K562 (cell line): ENCODE data around the gene SLC30A7. TPM values are rescaled to one million over a fixed set of nuclear protein-coding genes. Genes with fewer than 3 reads are reported as not detected.

ENCODE experiments used
- BRD4 ChIP-seq: fragments of 200-600 bp; sonication (generic); IDR thresholded peaks from 2 replicates; pipeline ENCODE4 v1.6.1; 2017; ENCODE audit warnings: inconsistent platforms
- BRD9 ChIP-seq: fragments of 450-650 bp; IDR thresholded peaks from 2 replicates; pipeline ENCODE4 v1.6.1; 2018; ENCODE audit warnings: low read depth; ENCODE audit not compliant: partially characterized antibody
- DIDO1 ChIP-seq: fragments of 450-650 bp; IDR thresholded peaks from 2 replicates; pipeline ENCODE4 v1.6.1; 2016; ENCODE audit warnings: low read depth, missing biosample characterization, missing genetic modification characterization
- SIN3A ChIP-seq, 2 experiments: fragments of 150-350 bp in 1 of 2; IDR thresholded peaks; 2 replicates each; pipeline ENCODE4 v1.6.1; 2011 to 2016; ENCODE audit warnings: borderline replicate concordance in 2 of 2, low read depth in 2 of 2, low read length in 2 of 2, mild to moderate bottlenecking in 2 of 2, moderate library complexity in 2 of 2; ENCODE audit not compliant: control insufficient read depth in 1 of 2
- TAF1 ChIP-seq: IDR thresholded peaks from 2 replicates; pipeline ENCODE4 v1.6.1; 2011; ENCODE audit warnings: mild to moderate bottlenecking, low read length, moderate library complexity; ENCODE audit not compliant: insufficient read depth, control insufficient read depth, severe bottlenecking; ENCODE audit errors: extremely low read depth
- TCF7 ChIP-seq: sonication (generic); IDR thresholded peaks from 2 replicates; pipeline ENCODE4 v1.6.1; 2016; ENCODE audit warnings: antibody characterized with exemption, borderline replicate concordance
- ZNF584 ChIP-seq: fragments of 200-800 bp; sonication (Bioruptor generic); IDR thresholded peaks from 2 replicates; pipeline ENCODE4 v1.6.1; 2016; ENCODE audit warnings: low read depth, mild to moderate bottlenecking, missing genetic modification characterization, missing compliant biosample characterization
- ZNF707 ChIP-seq: fragments of 250-450 bp; sonication (Bioruptor Pico); conservative IDR thresholded peaks from 2 replicates; pipeline ENCODE4 v1.8.0; 2022; ENCODE audit warnings: inconsistent platforms, mild to moderate bottlenecking, moderate library complexity
- ZNF764 ChIP-seq: fragments of 250-450 bp; sonication (Bioruptor Pico); IDR thresholded peaks from 2 replicates; pipeline ENCODE4 v1.4.0; 2020; ENCODE audit warnings: low read depth, mild to moderate bottlenecking, moderate library complexity
- polyA plus RNA-seq, 8 experiments: library from polyadenylated mRNA; depleted of rRNA in 4 of 8; stranded (reverse) in 5 of 8; unstranded in 3 of 8; fragments of >200 nt; fragmentation: Nextera tagmentation in 2 of 8; fragmentation: Illumina TruSeq in 1 of 8; extraction: Ambion mirVana in 2 of 8; extraction: Trizol in 1 of 8; gene quantifications; 2 replicates each; pipeline versions ENCODE4 v1.2.1 to v1.2.3, GENCODE V29; 2011 to 2014; ENCODE audit warnings: inconsistent platforms in 1 of 8, missing spikeins in 1 of 8
- total RNA-seq, 7 experiments: library from RNA; depleted of rRNA in 6 of 7; stranded (reverse); fragments of >200 nt in 6 of 7; fragmentation: Illumina TruSeq in 2 of 7; extraction: Trizol in 2 of 7; gene quantifications; 2 replicates each; pipeline versions ENCODE4 v1.2.1 to v1.2.3, GENCODE V29; 2011 to 2021; ENCODE audit warnings: low replicate concordance in 1 of 7
- TF ChIP-seq, protein P1 (sequence below), 2 experiments: IDR thresholded peaks in 1 of 2; conservative IDR thresholded peaks in 1 of 2; 2 replicates each; pipeline ENCODE4 v1.6.1; 2016; ENCODE audit warnings: low read depth in 2 of 2, mild to moderate bottlenecking in 1 of 2, missing compliant biosample characterization in 1 of 2, missing genetic modification characterization in 1 of 2, moderate library complexity in 1 of 2
- TF ChIP-seq, protein P2 (sequence below): fragments of 450-650 bp; conservative IDR thresholded peaks from 2 replicates; pipeline ENCODE4 v1.6.1; 2016; ENCODE audit warnings: missing genetic modification characterization, low read depth, mild to moderate bottlenecking, missing compliant biosample characterization, moderate library complexity
- TF ChIP-seq, protein P3 (sequence below), 3 experiments: fragments of 200-800 bp in 1 of 3; sonication (Bioruptor generic) in 1 of 3; sonication (generic) in 1 of 3; formaldehyde crosslinking in 1 of 3; IDR thresholded peaks; 2 replicates each; pipeline versions ENCODE4 v1.6.1 to v1.8.0; 2016 to 2022; ENCODE audit warnings: mild to moderate bottlenecking in 2 of 3, missing compliant biosample characterization in 2 of 3, missing genetic modification characterization in 2 of 3, missing genetic modification reagents in 1 of 3
- TF ChIP-seq, protein P4 (sequence below): sonication (generic); formaldehyde crosslinking; IDR thresholded peaks from 2 replicates; pipeline ENCODE4 v1.8.0; 2023; ENCODE audit warnings: mild to moderate bottlenecking, missing genetic modification reagents
- TF ChIP-seq, protein P5 (sequence below): sonication (generic); formaldehyde crosslinking; IDR thresholded peaks from 2 replicates; pipeline ENCODE4 v1.8.1; 2022; ENCODE audit warnings: missing genetic modification reagents
- TF ChIP-seq, protein P6 (sequence below), 2 experiments: fragments of 450-650 bp in 1 of 2; sonication (generic) in 1 of 2; formaldehyde crosslinking in 1 of 2; IDR thresholded peaks in 1 of 2; conservative IDR thresholded peaks in 1 of 2; 2 replicates each; pipeline versions ENCODE4 v1.6.1 to v1.8.1; 2016 to 2023; ENCODE audit warnings: mild to moderate bottlenecking in 2 of 2, moderate library complexity in 2 of 2, inconsistent platforms in 1 of 2, missing genetic modification reagents in 1 of 2

SLC30A7 gene
- total and polyA plus RNA-seq, 9 of the 15 experiments (the other 6 are each of a cell fraction or from before 2014, with no cell fraction given): 3.5 to 17.1 (median 7.2) TPM

DNA sequence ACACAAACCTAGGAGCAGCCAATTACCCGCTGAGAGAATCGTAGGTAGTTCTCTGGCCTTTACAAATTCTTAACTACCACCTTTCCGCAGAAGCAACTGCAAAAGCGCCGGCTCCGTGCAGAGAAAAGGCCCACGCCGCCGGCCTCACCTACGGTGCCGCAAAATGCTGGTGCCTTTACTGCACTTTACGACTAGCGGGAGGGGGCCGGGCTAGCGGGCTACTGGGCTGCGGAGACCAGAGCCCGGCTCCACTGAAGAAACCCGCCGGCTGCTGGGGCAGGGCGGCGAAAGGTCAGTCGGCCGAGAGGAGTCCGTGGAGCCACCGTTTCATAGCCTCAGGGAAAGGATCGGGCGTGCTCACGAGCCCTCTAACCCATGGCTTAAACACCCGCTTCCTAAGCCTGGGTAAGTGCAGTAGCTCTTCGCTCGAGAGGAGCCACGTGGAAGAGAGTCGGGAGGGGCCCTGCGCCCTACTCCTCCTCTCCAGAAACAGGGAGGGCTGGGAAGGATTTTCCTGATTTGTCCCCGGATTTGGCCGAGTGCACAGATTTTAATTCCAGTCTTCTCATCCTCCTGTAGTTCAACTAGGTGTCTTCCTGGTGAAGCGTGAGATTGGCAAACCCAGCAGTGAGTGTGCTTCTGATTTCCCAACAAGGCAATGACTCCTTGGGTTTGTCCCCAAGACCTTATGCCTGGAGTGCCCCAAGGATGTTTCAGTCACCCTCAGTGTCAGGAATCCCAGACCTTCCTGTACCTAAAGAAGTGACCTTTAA lies 130.0 kb downstream of the SLC30A7 start, which contains the start of gene DPH5 (continued):
- TF ChIP-seq, protein P1, sequence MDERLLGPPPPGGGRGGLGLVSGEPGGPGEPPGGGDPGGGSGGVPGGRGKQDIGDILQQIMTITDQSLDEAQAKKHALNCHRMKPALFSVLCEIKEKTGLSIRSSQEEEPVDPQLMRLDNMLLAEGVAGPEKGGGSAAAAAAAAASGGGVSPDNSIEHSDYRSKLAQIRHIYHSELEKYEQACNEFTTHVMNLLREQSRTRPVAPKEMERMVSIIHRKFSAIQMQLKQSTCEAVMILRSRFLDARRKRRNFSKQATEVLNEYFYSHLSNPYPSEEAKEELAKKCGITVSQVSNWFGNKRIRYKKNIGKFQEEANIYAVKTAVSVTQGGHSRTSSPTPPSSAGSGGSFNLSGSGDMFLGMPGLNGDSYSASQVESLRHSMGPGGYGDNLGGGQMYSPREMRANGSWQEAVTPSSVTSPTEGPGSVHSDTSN (CRISPR knock-in tag; IDR thresholded peaks at IDR 0.05; ENCODE audit: low read depth): no peak
- TF ChIP-seq, protein P1 (tag; conservative IDR thresholded peaks at IDR 0.05; ENCODE audit: low read depth): no peak
- TF ChIP-seq, protein P2, sequence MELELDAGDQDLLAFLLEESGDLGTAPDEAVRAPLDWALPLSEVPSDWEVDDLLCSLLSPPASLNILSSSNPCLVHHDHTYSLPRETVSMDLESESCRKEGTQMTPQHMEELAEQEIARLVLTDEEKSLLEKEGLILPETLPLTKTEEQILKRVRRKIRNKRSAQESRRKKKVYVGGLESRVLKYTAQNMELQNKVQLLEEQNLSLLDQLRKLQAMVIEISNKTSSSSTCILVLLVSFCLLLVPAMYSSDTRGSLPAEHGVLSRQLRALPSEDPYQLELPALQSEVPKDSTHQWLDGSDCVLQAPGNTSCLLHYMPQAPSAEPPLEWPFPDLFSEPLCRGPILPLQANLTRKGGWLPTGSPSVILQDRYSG (tag): 0 out of 2 replicates have a peak, but pooled peaks have one; percentile 21
- TF ChIP-seq ZNF707 (CRISPR knock-in tag) (no peak), ZNF584 (CRISPR knock-in tag) (no peak), SIN3A (IDR thresholded peaks at IDR 0.05; ENCODE audit: borderline replicate concordance in 2 of 2, control insufficient read depth in 1 of 2, low read depth in 2 of 2, low read length in 2 of 2) (peak in 1 of 2 experiments; percentile 96), DIDO1 (tag) (no peak; the same call in 1 of the 2 replicates), BRD9 (no peak), TCF7 (peak; percentile 69; the same call in 1 of the 2 replicates), TAF1 (peak; percentile 94), ZNF764 (CRISPR knock-in tag) (no peak), BRD4 (no peak)
- TF ChIP-seq, protein P3, sequence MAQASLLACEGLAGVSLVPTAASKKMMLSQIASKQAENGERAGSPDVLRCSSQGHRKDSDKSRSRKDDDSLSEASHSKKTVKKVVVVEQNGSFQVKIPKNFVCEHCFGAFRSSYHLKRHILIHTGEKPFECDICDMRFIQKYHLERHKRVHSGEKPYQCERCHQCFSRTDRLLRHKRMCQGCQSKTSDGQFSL (CRISPR knock-in tag; IDR thresholded peaks at IDR 0.05): 0 out of 2 replicates have a peak, but pooled peaks have one; percentile 30
- TF ChIP-seq, protein P3 (tag; IDR thresholded peaks at IDR 0.05): no peak
- TF ChIP-seq, protein P4, sequence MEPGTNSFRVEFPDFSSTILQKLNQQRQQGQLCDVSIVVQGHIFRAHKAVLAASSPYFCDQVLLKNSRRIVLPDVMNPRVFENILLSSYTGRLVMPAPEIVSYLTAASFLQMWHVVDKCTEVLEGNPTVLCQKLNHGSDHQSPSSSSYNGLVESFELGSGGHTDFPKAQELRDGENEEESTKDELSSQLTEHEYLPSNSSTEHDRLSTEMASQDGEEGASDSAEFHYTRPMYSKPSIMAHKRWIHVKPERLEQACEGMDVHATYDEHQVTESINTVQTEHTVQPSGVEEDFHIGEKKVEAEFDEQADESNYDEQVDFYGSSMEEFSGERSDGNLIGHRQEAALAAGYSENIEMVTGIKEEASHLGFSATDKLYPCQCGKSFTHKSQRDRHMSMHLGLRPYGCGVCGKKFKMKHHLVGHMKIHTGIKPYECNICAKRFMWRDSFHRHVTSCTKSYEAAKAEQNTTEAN (CRISPR knock-in tag): no peak
- TF ChIP-seq, protein P5, sequence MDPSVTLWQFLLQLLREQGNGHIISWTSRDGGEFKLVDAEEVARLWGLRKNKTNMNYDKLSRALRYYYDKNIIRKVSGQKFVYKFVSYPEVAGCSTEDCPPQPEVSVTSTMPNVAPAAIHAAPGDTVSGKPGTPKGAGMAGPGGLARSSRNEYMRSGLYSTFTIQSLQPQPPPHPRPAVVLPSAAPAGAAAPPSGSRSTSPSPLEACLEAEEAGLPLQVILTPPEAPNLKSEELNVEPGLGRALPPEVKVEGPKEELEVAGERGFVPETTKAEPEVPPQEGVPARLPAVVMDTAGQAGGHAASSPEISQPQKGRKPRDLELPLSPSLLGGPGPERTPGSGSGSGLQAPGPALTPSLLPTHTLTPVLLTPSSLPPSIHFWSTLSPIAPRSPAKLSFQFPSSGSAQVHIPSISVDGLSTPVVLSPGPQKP (CRISPR knock-in tag): no peak
- TF ChIP-seq, protein P6, sequence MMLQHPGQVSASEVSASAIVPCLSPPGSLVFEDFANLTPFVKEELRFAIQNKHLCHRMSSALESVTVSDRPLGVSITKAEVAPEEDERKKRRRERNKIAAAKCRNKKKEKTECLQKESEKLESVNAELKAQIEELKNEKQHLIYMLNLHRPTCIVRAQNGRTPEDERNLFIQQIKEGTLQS (IDR thresholded peaks at IDR 0.05): no peak
- TF ChIP-seq, protein P6 (CRISPR knock-in tag; conservative IDR thresholded peaks at IDR 0.05): no peak
